NB4 (cell line): ENCODE data around the gene LYRM4.

Experiments used
- DNase-seq: peaks from one replicate; pipeline ENCODE4 v3.0.0; 2010; ENCODE audit warnings: low read depth
- H3K4me3 ChIP-seq: one replicate; pipeline ENCODE4 v1.5.1; 2011; ENCODE audit warnings: mild to moderate bottlenecking, low read depth, low read length, moderate library complexity
- CTCF ChIP-seq: IDR thresholded peaks from one replicate; pipeline ENCODE4 v1.5.1; 2012; ENCODE audit warnings: low read depth, low read length
- MAX ChIP-seq: IDR thresholded peaks from 2 replicates; pipeline ENCODE4 v1.6.1; 2011; ENCODE audit warnings: low read depth, low read length
- MYC ChIP-seq: IDR thresholded peaks from 2 replicates; pipeline ENCODE4 v1.6.1; 2011; ENCODE audit warnings: low read depth, low read length
- POLR2A ChIP-seq: IDR thresholded peaks from 2 replicates; pipeline ENCODE4 v1.6.1; 2011; ENCODE audit warnings: mild to moderate bottlenecking; ENCODE audit not compliant: insufficient read length; ENCODE audit errors: extremely low read depth

The LYRM4 gene

GRCh38 chr6:5278565-5279120, 17.9 kb upstream of the LYRM4 start:
- no peak overlapping the region for H3K4me3 ChIP-seq
- DNase-seq = no peak
- TF ChIP-seq POLR2A = no peak
- TF ChIP-seq CTCF = no peak
- no peak for TF ChIP-seq MYC
- no peak for TF ChIP-seq MAX

- H3K4me3 ChIP-seq = no peak overlapping the region
- no peak for DNase-seq
- TF ChIP-seq MYC = no peak
- TF ChIP-seq POLR2A = no peak
- no peak for TF ChIP-seq MAX
- TF ChIP-seq CTCF = no peak
Measured at GRCh38 chr6:5278047-5278446, 17.3 kb upstream of the LYRM4 start.

GRCh38 chr6:5277589-5277988, 16.8 kb upstream of the LYRM4 start:
- no peak overlapping the region for H3K4me3 ChIP-seq
- TF ChIP-seq POLR2A (no peak), MAX (no peak), CTCF (no peak), MYC (no peak)
- DNase-seq = no peak

GRCh38 chr6:5276581-5276980, 15.8 kb upstream of the LYRM4 start:
- no peak for DNase-seq
- TF ChIP-seq POLR2A (no peak), MAX (no peak), MYC (no peak), CTCF (no peak)

GRCh38 chr6:5275497-5275896, 14.7 kb upstream of the LYRM4 start:
- no peak overlapping the region for H3K4me3 ChIP-seq
- DNase-seq = no peak
- TF ChIP-seq CTCF (no peak), MYC (no peak), POLR2A (no peak), MAX (no peak)

More at GRCh38 chr6:5276581-5276980, 15.8 kb upstream of the LYRM4 start:
- no peak overlapping the region for H3K4me3 ChIP-seq

- no peak for DNase-seq
- H3K4me3 ChIP-seq = no peak overlapping the region
- no peak for TF ChIP-seq POLR2A
- no peak for TF ChIP-seq CTCF
- no peak for TF ChIP-seq MAX
- TF ChIP-seq MYC = no peak
Measured at GRCh38 chr6:5274231-5274630, 13.5 kb upstream of the LYRM4 start.
